Sigmoid colon (tissue), 7 donors: ENCODE results near the gene CCDC7. TPM values are rescaled to one million over a fixed set of nuclear protein-coding genes. Genes with fewer than 3 reads are reported as not detected.

Experiments used
- DNase-seq: peaks from one replicate; pipeline ENCODE4 v3.0.0-alpha.2; 2019
- H3K27ac ChIP-seq, 4 donors: fragments of 200-600 bp; sonication (generic); one replicate each; pipeline ENCODE4 v1.5.1; 2016 to 2019; ENCODE audit warnings: mild to moderate bottlenecking in 1 of 4
- H3K27me3 ChIP-seq, 3 donors: fragments of 200-600 bp; sonication (generic); one replicate each; pipeline ENCODE4 v1.5.1; 2019; ENCODE audit warnings: mild to moderate bottlenecking in 1 of 3
- H3K36me3 ChIP-seq, 4 donors: fragments of 200-600 bp; sonication (generic); one replicate each; pipeline ENCODE4 v1.5.1; 2016 to 2019
- H3K4me1 ChIP-seq, 4 donors: fragments of 200-600 bp; sonication (generic); one replicate each; pipeline ENCODE4 v1.5.1; 2017 to 2019
- H3K4me3 ChIP-seq, 4 donors: fragments of 200-600 bp; sonication (generic); one replicate each; pipeline ENCODE4 v1.5.1; 2017 to 2019; ENCODE audit warnings: mild to moderate bottlenecking in 2 of 4, moderate library complexity in 1 of 4
- H3K9me3 ChIP-seq, 4 donors: fragments of 200-600 bp in 3 of 4; sonication (generic) in 3 of 4; one replicate each; pipeline versions ENCODE4 v1.5.1 to v1.6.1; 2013 to 2019
- EP300 ChIP-seq, 4 donors: sonication (generic); formaldehyde crosslinking; IDR thresholded peaks; one replicate each; pipeline ENCODE4 v1.6.1; 2017; ENCODE audit warnings: antibody characterized with exemption in 4 of 4
- POLR2A ChIP-seq, 2 donors: fragments of 450-650 bp; IDR thresholded peaks; one replicate each; pipeline ENCODE4 v1.6.1; 2016; ENCODE audit warnings: antibody characterized with exemption in 2 of 2, mild to moderate bottlenecking in 2 of 2, moderate library complexity in 2 of 2
- POLR2AphosphoS5 ChIP-seq, 4 donors: sonication (generic); formaldehyde crosslinking; IDR thresholded peaks; one replicate each; pipeline ENCODE4 v1.6.1; 2017; ENCODE audit warnings: antibody characterized with exemption in 4 of 4
- WGBS, 2 donors: extraction: QIAGEN DNeasy Blood & Tissue Kit; methylation state at CpG; one replicate each; pipeline ENCODE4 v1.1.7; 2013; 5-methylcytosine and 5-hydroxymethylcytosine counted together
- intact Hi-C: fragments of 100-400 bp; cut with DNase I; formaldehyde crosslinking; loops from one replicate; pipeline ENCODE4 v1.15.1; 2023
- polyA plus RNA-seq, 3 donors: library from polyadenylated mRNA; stranded (reverse); fragments of 200-250 nt; gene quantifications; one replicate each; pipeline ENCODE4 v1.2.3, GENCODE V29; 2013
- total RNA-seq, 4 donors: library from RNA; depleted of rRNA; stranded (reverse); fragments of >200 nt; gene quantifications; one replicate each; pipeline ENCODE4 v1.1.0, GENCODE V29; 2016
- TF ChIP-seq, protein P1 (sequence below), 4 experiments: fragments of 450-650 bp in 3 of 4; fragments of 200-600 bp in 1 of 4; IDR thresholded peaks; one replicate each; pipeline ENCODE4 v1.5.1; 2016 to 2019; ENCODE audit warnings: antibody characterized with exemption in 4 of 4, mild to moderate bottlenecking in 3 of 4, moderate library complexity in 2 of 4
- donor health status: healthy with polysubstance abuse.
- donor health status: Bipolar disorder and iron deficiency.
- donor health status: healthy.

Gene CCDC7
- total and polyA plus RNA-seq, 7 donors = 0.46 to 84.9 (median 42.9) TPM

DNA sequence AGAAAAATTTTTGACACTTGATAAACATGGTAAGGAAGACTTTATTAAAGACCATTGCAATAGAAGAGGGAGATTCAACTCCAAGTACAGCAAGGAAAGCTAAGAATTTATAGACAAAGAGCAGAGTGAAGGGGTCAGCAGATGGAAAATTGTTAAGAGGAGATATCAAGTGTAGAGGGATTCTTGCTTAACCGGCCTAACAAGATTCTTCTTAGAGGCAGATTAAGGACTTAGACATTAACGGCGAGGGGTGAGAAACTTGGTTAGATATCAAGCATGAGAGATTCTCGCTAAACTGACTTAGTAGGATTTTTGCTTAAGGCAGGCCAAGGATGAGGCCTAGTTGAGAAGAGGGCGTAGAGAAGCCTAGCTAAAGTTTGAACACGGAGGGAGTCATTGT lies 436.1 kb downstream of the CCDC7 start:
- no peak overlapping the region for H3K4me3 ChIP-seq
- no peaks in the 10 kb centered on the region for H3K36me3 ChIP-seq
- H3K27ac ChIP-seq = no peak overlapping the region
- H3K4me1 ChIP-seq = no peaks in the 10 kb centered on the region
- intact Hi-C loops = no loop called here
- WGBS, 2 donors = 91 to 94% methylated on average over 6 of the region's 6 CpGs
- no peaks in the 10 kb centered on the region for H3K9me3 ChIP-seq
- no peak for DNase-seq
- no peaks in the 10 kb centered on the region for H3K27me3 ChIP-seq
- no peak for TF ChIP-seq POLR2AphosphoS5 (IDR thresholded peaks at IDR 0.05)
- TF ChIP-seq POLR2A (IDR thresholded peaks at IDR 0.05) = no peak
- TF ChIP-seq, protein P1, sequence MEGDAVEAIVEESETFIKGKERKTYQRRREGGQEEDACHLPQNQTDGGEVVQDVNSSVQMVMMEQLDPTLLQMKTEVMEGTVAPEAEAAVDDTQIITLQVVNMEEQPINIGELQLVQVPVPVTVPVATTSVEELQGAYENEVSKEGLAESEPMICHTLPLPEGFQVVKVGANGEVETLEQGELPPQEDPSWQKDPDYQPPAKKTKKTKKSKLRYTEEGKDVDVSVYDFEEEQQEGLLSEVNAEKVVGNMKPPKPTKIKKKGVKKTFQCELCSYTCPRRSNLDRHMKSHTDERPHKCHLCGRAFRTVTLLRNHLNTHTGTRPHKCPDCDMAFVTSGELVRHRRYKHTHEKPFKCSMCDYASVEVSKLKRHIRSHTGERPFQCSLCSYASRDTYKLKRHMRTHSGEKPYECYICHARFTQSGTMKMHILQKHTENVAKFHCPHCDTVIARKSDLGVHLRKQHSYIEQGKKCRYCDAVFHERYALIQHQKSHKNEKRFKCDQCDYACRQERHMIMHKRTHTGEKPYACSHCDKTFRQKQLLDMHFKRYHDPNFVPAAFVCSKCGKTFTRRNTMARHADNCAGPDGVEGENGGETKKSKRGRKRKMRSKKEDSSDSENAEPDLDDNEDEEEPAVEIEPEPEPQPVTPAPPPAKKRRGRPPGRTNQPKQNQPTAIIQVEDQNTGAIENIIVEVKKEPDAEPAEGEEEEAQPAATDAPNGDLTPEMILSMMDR (IDR thresholded peaks at IDR 0.05) = no peak
- no peak for TF ChIP-seq EP300 (IDR thresholded peaks at IDR 0.05)

GRCh38 chr10:32887481-32887880 lies 441.5 kb downstream of the CCDC7 start:
- Histone ChIP-seq H3K9me3 (no peaks in the 10 kb centered on the region), H3K27me3 (no peaks in the 10 kb centered on the region), H3K27ac (no peak overlapping the region), H3K36me3 (no peaks in the 10 kb centered on the region), H3K4me3 (no peak overlapping the region), H3K4me1 (peaks cover 0 to 4% (median 0%) of the 10 kb centered on the region in 4 donors)
- no peak for DNase-seq
- TF ChIP-seq, protein P1 (IDR thresholded peaks at IDR 0.05) = no peak
- TF ChIP-seq POLR2AphosphoS5 (IDR thresholded peaks at IDR 0.05) (no peak), EP300 (IDR thresholded peaks at IDR 0.05) (no peak), POLR2A (IDR thresholded peaks at IDR 0.05) (no peak)
- intact Hi-C loops = no loop called here
- WGBS, 2 donors = 89 to 90% methylated on average over 7 of the region's 7 CpGs

- Histone ChIP-seq H3K36me3 (no peaks in the 10 kb centered on the region), H3K4me1 (peaks cover 0 to 4% (median 0%) of the 10 kb centered on the region in 4 donors), H3K27me3 (no peaks in the 10 kb centered on the region), H3K9me3 (no peaks in the 10 kb centered on the region), H3K27ac (no peak overlapping the region), H3K4me3 (no peak overlapping the region)
- no peak for DNase-seq
- TF ChIP-seq POLR2A (IDR thresholded peaks at IDR 0.05) = no peak
- TF ChIP-seq, protein P1 (IDR thresholded peaks at IDR 0.05) = no peak
- TF ChIP-seq POLR2AphosphoS5 (IDR thresholded peaks at IDR 0.05) = no peak
- no peak for TF ChIP-seq EP300 (IDR thresholded peaks at IDR 0.05)
- intact Hi-C loops = no loop called here
- WGBS, 2 donors = 93 to 94% methylated on average over 11 of the region's 11 CpGs
Measured at GRCh38 chr10:32888161-32888927, 442.4 kb downstream of the CCDC7 start.

- TF ChIP-seq POLR2AphosphoS5 (IDR thresholded peaks at IDR 0.05) = no peak
- TF ChIP-seq, protein P1 (IDR thresholded peaks at IDR 0.05) = no peak
- intact Hi-C loops = no loop called here
- H3K4me1 ChIP-seq = peaks cover 0 to 4% (median 0%) of the 10 kb centered on the region in 4 donors
- DNase-seq = no peak
- WGBS, 2 donors = 89 to 93% methylated on average over 1 of the region's 1 CpG
- H3K9me3 ChIP-seq = no peaks in the 10 kb centered on the region
- no peak overlapping the region for H3K4me3 ChIP-seq
- no peak overlapping the region for H3K27ac ChIP-seq
- H3K36me3 ChIP-seq = no peaks in the 10 kb centered on the region
- no peaks in the 10 kb centered on the region for H3K27me3 ChIP-seq
Measured at GRCh38 chr10:32889631-32890212, 443.8 kb downstream of the CCDC7 start.
